ENCODE results near the gene OR4M2.
"Not testable (repeated sequence)": the region's sequence is repeated elsewhere in the genome, so short reads cannot be mapped to it uniquely, and the experiment has no call there.

Gene OR4M2
- total RNA-seq, result 0 reads per million in 4 experiments

- not testable (repeated sequence) for DNase-seq
Measured at GRCh38 chr15:22080227-22080626, at the start of gene OR4M2. Gene OR4M2, plus strand, starts transcription at chr15:22080527. Its CDS starts 98 bp downstream, at chr15:22080625.

- DNase-seq, result not testable (repeated sequence)
Measured at GRCh38 chr15:22069267-22069666, 11.1 kb upstream of the OR4M2 start.

GRCh38 chr15:22081386-22081785 is 1.1 kb downstream of the OR4M2 start:
- not testable (repeated sequence) for DNase-seq

GRCh38 chr15:22098616-22099253 is 18.4 kb downstream of the OR4M2 start:
- not testable (repeated sequence) for DNase-seq

GRCh38 chr15:22099289-22099891 is 19.1 kb downstream of the OR4M2 start:
- not testable (repeated sequence) for DNase-seq

GRCh38 chr15:22122033-22122432 is 41.7 kb downstream of the OR4M2 start:
- DNase-seq, result not testable (repeated sequence)
